DND-41 (cell line): ENCODE measurements around the gene CYB5R4.

Experiments
- ATAC-seq: fragments of 200-7000 bp; cut with Tn5 transposase; 3 replicates; pipeline ENCODE4 v1.9.1; 2021; ENCODE audit warnings: low read depth; ENCODE audit not compliant: insufficient read depth
- DNase-seq: peaks from one replicate; pipeline ENCODE4 v3.0.0-alpha.2; 2020
- H2AFZ ChIP-seq: 2 replicates; pipeline ENCODE4 v1.6.0; 2012; ENCODE audit warnings: low read depth, low read length
- H3K27ac ChIP-seq: 2 replicates; pipeline ENCODE4 v1.5.1; 2012; ENCODE audit warnings: low read length, inconsistent platforms
- H3K27me3 ChIP-seq: fragments of 200-600 bp; sonication (generic); 2 replicates; pipeline ENCODE4 v1.6.0; 2012; ENCODE audit warnings: low read length, mild to moderate bottlenecking, inconsistent platforms; ENCODE audit not compliant: insufficient read depth, poor library complexity
- H3K36me3 ChIP-seq: 2 replicates; pipeline ENCODE4 v1.5.1; 2012; ENCODE audit warnings: low read length, inconsistent platforms; ENCODE audit not compliant: insufficient read depth
- H3K4me1 ChIP-seq: 2 replicates; pipeline ENCODE4 v1.5.1; 2012; ENCODE audit warnings: mild to moderate bottlenecking, low read length; ENCODE audit not compliant: insufficient read depth
- H3K4me2 ChIP-seq: 2 replicates; pipeline ENCODE4 v1.6.0; 2012; ENCODE audit warnings: mild to moderate bottlenecking, moderate library complexity, low read length, inconsistent platforms; ENCODE audit not compliant: insufficient read depth
- H3K4me3 ChIP-seq, 2 experiments: fragments of 200-600 bp in 1 of 2; shearing (Covaris generic) in 1 of 2; 2 replicates each; pipeline ENCODE4 v1.5.1; 2012 to 2016; ENCODE audit warnings: inconsistent platforms in 2 of 2, low read length in 2 of 2, mild to moderate bottlenecking in 2 of 2, low read depth in 1 of 2, moderate library complexity in 1 of 2
- H3K79me2 ChIP-seq: 2 replicates; pipeline ENCODE4 v1.6.0; 2012; ENCODE audit warnings: low read length, inconsistent platforms; ENCODE audit not compliant: insufficient read depth
- H3K9ac ChIP-seq: 2 replicates; pipeline ENCODE4 v1.6.0; 2012; ENCODE audit warnings: low read depth, mild to moderate bottlenecking, inconsistent platforms, low read length, moderate library complexity
- H3K9me3 ChIP-seq: 2 replicates; pipeline ENCODE4 v1.5.1; 2012; ENCODE audit warnings: low read length, moderate library complexity, mild to moderate bottlenecking, inconsistent platforms; ENCODE audit not compliant: insufficient read depth, severe bottlenecking
- H4K20me1 ChIP-seq: 2 replicates; pipeline ENCODE4 v1.6.0; 2012; ENCODE audit warnings: low read length; ENCODE audit not compliant: insufficient read depth
- EZH2 ChIP-seq: IDR thresholded peaks from 3 replicates; pipeline ENCODE4 v1.6.1; 2012; ENCODE audit warnings: borderline replicate concordance, low read depth, mild to moderate bottlenecking, moderate library complexity, low read length, inconsistent platforms; ENCODE audit not compliant: severe bottlenecking
- TF ChIP-seq, protein P1 (sequence below): IDR thresholded peaks from 2 replicates; pipeline ENCODE4 v1.5.1; 2012; ENCODE audit warnings: borderline replicate concordance, low read length, moderate library complexity, mild to moderate bottlenecking; ENCODE audit not compliant: poor library complexity, severe bottlenecking; ENCODE audit errors: extremely low read depth

The CYB5R4 gene

DNA sequence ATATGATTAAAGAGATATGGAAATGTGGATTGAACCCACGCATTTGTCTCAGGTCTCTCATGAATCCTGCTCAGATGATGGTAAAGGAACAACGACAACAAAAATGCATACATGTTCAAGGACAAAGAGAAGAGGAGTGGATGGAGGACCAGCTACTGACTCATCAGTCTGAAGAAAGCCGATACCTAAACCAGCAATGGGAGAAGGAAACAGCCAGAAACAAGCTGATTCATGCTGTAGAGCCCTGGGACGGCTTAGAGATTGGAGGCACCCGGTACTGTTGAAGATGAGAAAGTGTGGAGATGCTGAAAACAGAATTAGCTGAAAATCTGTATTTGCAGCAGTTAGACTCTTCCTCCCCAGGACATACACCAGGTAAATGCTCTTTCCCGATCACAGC is 20.8 kb upstream of the CYB5R4 start:
- H2AFZ ChIP-seq, result no peak overlapping the region
- H3K4me3 ChIP-seq, result no peak overlapping the region
- TF ChIP-seq EZH2, result no peak
- TF ChIP-seq, protein P1, sequence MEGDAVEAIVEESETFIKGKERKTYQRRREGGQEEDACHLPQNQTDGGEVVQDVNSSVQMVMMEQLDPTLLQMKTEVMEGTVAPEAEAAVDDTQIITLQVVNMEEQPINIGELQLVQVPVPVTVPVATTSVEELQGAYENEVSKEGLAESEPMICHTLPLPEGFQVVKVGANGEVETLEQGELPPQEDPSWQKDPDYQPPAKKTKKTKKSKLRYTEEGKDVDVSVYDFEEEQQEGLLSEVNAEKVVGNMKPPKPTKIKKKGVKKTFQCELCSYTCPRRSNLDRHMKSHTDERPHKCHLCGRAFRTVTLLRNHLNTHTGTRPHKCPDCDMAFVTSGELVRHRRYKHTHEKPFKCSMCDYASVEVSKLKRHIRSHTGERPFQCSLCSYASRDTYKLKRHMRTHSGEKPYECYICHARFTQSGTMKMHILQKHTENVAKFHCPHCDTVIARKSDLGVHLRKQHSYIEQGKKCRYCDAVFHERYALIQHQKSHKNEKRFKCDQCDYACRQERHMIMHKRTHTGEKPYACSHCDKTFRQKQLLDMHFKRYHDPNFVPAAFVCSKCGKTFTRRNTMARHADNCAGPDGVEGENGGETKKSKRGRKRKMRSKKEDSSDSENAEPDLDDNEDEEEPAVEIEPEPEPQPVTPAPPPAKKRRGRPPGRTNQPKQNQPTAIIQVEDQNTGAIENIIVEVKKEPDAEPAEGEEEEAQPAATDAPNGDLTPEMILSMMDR, result no peak
- H3K4me1 ChIP-seq, result no peaks in the 10 kb centered on the region
- H4K20me1 ChIP-seq, result no peaks in the 10 kb centered on the region
- H3K79me2 ChIP-seq, result no peaks in the 10 kb centered on the region
- no peak for DNase-seq
- no peak overlapping the region for H3K4me2 ChIP-seq
- no peaks in the 10 kb centered on the region for H3K9me3 ChIP-seq
- H3K27ac ChIP-seq, result no peak overlapping the region
- no peak overlapping the region for H3K9ac ChIP-seq
- no peaks in the 10 kb centered on the region for H3K36me3 ChIP-seq
- no peaks in the 10 kb centered on the region for H3K27me3 ChIP-seq
- no peak for ATAC-seq

DNA sequence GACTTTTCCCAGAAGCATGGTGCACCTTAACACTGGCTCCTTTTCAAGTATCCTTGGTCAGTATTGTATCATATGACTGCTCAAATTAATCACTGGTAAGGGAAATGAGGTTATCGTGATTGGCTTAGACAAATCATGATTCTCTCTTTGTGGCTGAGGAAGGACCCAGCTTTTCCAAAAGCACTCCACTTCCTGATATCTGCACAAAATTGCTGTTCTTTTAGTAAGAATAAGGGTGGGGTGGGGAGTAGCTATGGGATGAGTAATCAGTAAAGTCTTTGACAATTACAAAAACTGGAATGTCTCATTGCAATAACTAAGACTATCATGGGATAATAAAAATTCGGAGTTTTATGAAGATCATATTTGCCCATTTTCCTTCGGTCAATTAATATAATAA is 15.3 kb upstream of the CYB5R4 start:
- H3K9ac ChIP-seq, result no peak overlapping the region
- no peaks in the 10 kb centered on the region for H3K79me2 ChIP-seq
- H2AFZ ChIP-seq, result no peak overlapping the region
- no peak for TF ChIP-seq EZH2
- TF ChIP-seq, protein P1, result no peak
- H4K20me1 ChIP-seq, result no peaks in the 10 kb centered on the region
- no peak for DNase-seq
- no peaks in the 10 kb centered on the region for H3K9me3 ChIP-seq
- H3K4me1 ChIP-seq, result no peaks in the 10 kb centered on the region
- H3K4me2 ChIP-seq, result no peak overlapping the region
- H3K27ac ChIP-seq, result no peak overlapping the region
- ATAC-seq, result no peak
- no peaks in the 10 kb centered on the region for H3K36me3 ChIP-seq
- no peak overlapping the region for H3K4me3 ChIP-seq
- no peaks in the 10 kb centered on the region for H3K27me3 ChIP-seq

DNA sequence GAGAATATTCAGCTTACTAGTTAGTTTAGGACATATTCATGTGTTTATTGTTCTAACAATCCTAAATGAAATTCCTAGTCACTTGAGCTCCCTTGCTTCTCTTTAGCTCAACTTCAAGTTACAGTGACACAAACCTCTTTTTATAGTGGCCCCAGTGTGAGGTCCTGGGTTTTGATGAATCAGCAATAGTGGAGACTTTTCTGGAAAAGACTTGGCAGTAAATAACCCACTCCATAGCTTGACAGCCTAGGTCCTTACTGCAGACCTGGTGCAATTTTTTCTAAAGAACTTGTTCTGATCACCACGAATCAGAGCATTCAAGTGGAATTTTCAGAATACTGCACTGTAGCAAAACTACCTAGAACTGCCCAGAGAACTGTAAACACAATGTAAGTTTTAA is 13.2 kb upstream of the CYB5R4 start:
- Histone ChIP-seq H3K9ac (no peak overlapping the region), H3K4me3 (no peak overlapping the region), H2AFZ (no peak overlapping the region), H3K9me3 (no peaks in the 10 kb centered on the region), H3K4me2 (no peak overlapping the region), H3K4me1 (no peaks in the 10 kb centered on the region), H4K20me1 (no peaks in the 10 kb centered on the region), H3K27me3 (no peaks in the 10 kb centered on the region), H3K36me3 (no peaks in the 10 kb centered on the region), H3K27ac (no peak overlapping the region), H3K79me2 (no peaks in the 10 kb centered on the region)
- DNase-seq (no peak), ATAC-seq (no peak)
- TF ChIP-seq, protein P1, result no peak
- TF ChIP-seq EZH2, result no peak

GRCh38 chr6:83847179-83847578 is 12.3 kb upstream of the CYB5R4 start:
- Histone ChIP-seq H2AFZ (no peak overlapping the region), H3K4me2 (no peak overlapping the region), H4K20me1 (no peaks in the 10 kb centered on the region), H3K27me3 (no peaks in the 10 kb centered on the region), H3K36me3 (no peaks in the 10 kb centered on the region), H3K9me3 (no peaks in the 10 kb centered on the region), H3K27ac (no peak overlapping the region), H3K79me2 (no peaks in the 10 kb centered on the region), H3K4me3 (no peak overlapping the region), H3K9ac (no peak overlapping the region), H3K4me1 (no peaks in the 10 kb centered on the region)
- ATAC-seq (no peak), DNase-seq (no peak)
- TF ChIP-seq, protein P1, result no peak
- TF ChIP-seq EZH2, result no peak
